Ureter (tissue), 1 donor: Measurements from ENCODE around the gene FAM229A. TPM values are rescaled to one million over a fixed set of nuclear protein-coding genes. Genes with fewer than 3 reads are reported as not detected.

Experiments used
- DNase-seq: peaks from one replicate; pipeline ENCODE4 v3.0.0-alpha.2; 2020; ENCODE audit warnings: low spot score
- total RNA-seq: library from RNA; stranded (reverse); gene quantifications from one replicate; pipeline ENCODE4 v1.2.4, GENCODE V29; 2023
- donor health status: DM: yes; HTN: yes; CAD: no.

FAM229A gene
- total RNA-seq, 1 donor from 2014 or later = 5.5 TPM

GRCh38 chr1:32330558-32331151 is 31.6 kb downstream of the FAM229A start:
- DNase-seq = no peak

GRCh38 chr1:32329931-32330466 is 32.3 kb downstream of the FAM229A start:
- DNase-seq = no peak

GRCh38 chr1:32327204-32327603 is 35.1 kb downstream of the FAM229A start:
- no peak for DNase-seq

GRCh38 chr1:32321712-32322291 is 40.5 kb downstream of the FAM229A start:
- peak; percentile 56 for DNase-seq

GRCh38 chr1:32318127-32318869 is 44.0 kb downstream of the FAM229A start:
- no peak for DNase-seq

- no peak for DNase-seq
Measured at GRCh38 chr1:32316903-32317277, 45.4 kb downstream of the FAM229A start.

- no peak for DNase-seq
Measured at GRCh38 chr1:32311709-32312393, 50.4 kb downstream of the FAM229A start.

Other genes starting within 250 kb of the FAM229A start
- gene TXLNA, start 182.8 kb downstream of the FAM229A start, total RNA-seq = 59.6 TPM
- gene CCDC28B, start 161.9 kb downstream of the FAM229A start, total RNA-seq = 2.1 TPM
- gene IQCC, start 156.8 kb downstream of the FAM229A start, total RNA-seq = 2.5 TPM
- not detected for gene DCDC2B, start 153.4 kb downstream of the FAM229A start, total RNA-seq
- gene TMEM234, start 140.1 kb downstream of the FAM229A start, total RNA-seq = 45.9 TPM
- 171 TPM for gene EIF3I, start 140.1 kb downstream of the FAM229A start, total RNA-seq
- gene FAM167B, start 115.3 kb downstream of the FAM229A start, total RNA-seq = 8.3 TPM
- gene LCK, start 111.2 kb downstream of the FAM229A start, total RNA-seq = 3.8 TPM
- 113 TPM for gene HDAC1, start 70.4 kb downstream of the FAM229A start, total RNA-seq
- 117 TPM for gene MARCKSL1, start 26.3 kb downstream of the FAM229A start, total RNA-seq
- gene TSSK3, start 54 bp upstream of the FAM229A start, total RNA-seq = 4.2 TPM
- gene BSDC1, start 32.0 kb upstream of the FAM229A start, total RNA-seq = 59.6 TPM
- 0.57 TPM for gene ZBTB8B, start 102.6 kb upstream of the FAM229A start, total RNA-seq
- 10.5 TPM for gene ZBTB8A, start 176.9 kb upstream of the FAM229A start, total RNA-seq